HTR-8/SVneo (cell line): Measurements from ENCODE around the gene PPM1K.

Source experiments
- DNase-seq: peaks from one replicate; pipeline ENCODE4 v3.0.0; 2011; ENCODE audit warnings: low spot score, mixed read lengths; ENCODE audit not compliant: insufficient read length
- FAIRE-seq: peaks from 2 replicates; lab custom pipeline; 2011; peaks lifted over from hg19 to GRCh38; lab: Jason Lieb, UNC

PPM1K gene

DNA sequence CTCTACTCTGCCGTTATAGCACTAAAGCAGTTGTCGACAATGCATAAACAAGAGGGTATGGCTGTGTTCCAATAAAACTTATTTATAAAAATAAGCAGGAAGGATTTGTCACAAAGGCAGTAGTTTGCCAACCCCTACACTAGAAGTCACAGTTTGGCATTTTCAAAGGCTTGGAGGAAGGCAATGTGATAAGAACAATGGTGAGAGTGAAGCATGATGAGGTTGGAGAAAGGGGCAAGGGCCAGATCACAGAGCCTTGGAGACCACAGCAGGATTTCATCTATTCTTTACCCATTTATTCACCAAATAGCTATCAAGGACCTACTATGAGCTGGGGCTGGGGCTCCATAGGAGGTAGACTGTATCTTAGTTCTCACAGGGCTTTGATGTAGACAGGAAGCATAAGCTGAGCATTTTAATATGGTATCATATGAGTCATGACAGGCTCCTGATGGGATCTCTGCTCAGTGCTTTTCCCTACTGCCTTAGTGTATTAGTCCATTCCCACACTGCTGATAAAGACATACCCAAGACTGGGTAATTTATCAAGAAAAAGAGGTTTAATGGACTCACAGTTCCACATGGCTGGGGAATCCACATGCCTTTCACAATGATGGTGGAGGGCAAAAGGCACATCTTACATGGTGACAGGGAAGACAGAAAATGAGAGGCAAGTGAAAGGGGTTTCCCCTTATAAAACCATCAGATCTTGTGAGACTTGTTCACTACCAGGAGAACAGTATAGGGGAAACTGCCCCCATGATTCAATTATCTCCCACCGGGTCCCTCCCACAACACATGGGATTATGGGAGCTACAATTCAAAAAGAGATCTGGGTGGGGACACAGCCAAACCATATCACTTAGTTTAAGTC, 58.9 kb downstream of the PPM1K start:
- no peak for DNase-seq
- no peak for FAIRE-seq

DNA sequence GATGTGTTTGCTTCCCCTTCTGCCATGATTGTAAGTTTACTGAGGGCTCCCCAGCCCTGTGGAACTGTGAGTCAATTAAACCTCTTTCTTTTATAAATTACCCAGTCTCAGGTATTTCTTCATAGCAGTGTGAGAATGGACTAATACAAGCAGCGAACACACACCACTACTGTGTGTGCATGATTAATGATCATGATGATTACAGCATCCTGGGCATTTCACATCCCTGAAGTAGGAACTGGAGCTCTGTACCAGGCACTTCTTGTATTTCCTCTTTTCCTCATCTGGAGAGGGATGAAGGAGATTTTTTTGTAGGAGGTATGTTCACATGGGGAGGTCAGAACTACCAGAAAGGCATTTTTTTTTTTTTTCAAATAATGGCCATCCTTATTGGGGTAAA, 60.8 kb downstream of the PPM1K start:
- FAIRE-seq (no peak), DNase-seq (no peak)

DNA sequence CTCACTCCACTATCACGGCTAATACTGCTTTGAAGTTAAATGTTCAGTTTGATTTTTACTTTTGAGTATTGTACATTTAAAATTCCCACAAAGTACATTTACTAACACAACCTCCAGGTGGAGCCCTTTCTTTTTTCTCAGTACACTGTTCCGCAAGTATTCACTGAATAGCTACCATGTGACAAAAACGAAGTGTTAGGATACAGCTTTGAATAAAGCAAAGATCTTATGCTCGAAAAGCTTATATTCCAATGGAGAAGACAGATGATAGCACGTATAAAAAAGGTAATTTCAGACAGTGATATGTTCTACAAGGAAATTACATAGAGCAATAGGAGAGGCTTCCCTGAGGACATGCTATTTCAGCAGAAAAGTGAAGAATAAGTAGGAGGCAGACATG, 65.3 kb downstream of the PPM1K start:
- FAIRE-seq (no peak), DNase-seq (peak; percentile 34)

DNA sequence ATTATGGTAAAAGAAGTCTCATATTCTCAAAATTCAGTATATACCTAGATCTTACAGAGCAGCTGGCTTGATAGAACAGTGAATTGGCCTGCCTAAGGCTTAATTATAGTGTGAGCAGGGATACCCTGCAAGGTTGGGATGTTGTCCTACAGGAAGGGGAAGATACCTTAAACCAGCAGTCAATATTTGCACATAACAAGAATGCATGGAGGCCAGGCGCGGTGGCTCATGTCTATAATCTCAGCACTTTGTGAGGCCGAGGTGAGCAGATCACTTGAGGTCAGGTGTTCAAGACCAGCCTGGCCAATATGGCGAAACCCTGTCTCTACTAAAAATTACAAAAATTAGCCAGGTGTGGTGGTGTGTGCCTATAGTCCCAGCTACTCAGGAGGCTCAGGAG, 67.2 kb downstream of the PPM1K start:
- no peak for DNase-seq
- no peak for FAIRE-seq

DNA sequence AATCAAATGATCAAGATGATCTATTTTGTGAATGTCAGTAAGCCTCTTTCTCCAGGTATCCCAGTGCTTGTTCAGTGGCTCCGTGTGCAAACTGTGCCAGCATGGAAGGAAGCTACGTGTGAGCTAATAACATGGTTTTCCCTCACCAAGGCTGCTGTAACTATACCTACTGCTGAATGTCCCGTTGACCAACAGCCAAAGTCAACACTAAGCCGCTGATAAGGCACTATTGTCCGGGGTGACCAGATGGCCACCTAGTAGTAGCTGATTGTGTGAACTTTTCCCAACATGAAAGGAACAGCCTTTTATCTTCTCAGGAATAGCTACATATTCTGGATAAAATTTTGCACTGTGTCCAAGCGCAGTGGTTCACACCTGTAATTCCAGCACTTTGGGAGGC, 68.0 kb downstream of the PPM1K start:
- no peak for DNase-seq
- FAIRE-seq: no peak

DNA sequence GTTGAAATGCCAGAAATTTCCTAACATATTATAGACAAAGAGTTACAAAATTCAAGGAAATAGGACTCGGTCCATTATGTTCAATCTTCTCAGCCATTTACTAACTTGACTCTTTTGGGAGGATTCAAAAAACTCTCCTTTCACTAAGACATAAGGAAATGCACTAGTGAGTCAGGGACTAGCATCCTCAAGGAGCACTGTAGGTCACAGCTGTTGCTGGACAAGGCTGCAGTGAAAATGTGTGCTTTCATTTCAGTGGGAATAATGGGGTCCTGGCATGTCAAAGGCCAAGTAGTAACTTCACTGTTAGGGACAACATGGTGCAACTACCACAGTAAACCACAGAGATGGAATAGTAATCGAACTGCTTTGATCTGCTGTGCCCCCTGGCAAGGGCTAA, 69.0 kb downstream of the PPM1K start:
- FAIRE-seq: no peak
- no peak for DNase-seq

DNA sequence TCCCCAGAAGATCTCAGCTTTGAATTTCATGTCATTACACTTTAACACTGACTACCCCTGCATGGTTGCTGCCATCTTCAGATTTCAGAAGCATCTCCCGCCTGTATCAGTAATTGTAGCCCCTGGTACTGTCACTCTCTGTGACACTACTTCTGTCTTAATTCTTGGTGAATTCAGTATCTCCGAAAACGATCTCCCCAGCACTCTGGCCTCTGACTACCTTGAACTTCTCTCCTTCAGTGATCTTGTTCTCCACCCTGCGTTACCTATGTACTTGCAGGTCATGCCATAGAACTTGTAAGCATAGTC, 72.2 kb downstream of the PPM1K start:
- no peak for FAIRE-seq
- no peak for DNase-seq

DNA sequence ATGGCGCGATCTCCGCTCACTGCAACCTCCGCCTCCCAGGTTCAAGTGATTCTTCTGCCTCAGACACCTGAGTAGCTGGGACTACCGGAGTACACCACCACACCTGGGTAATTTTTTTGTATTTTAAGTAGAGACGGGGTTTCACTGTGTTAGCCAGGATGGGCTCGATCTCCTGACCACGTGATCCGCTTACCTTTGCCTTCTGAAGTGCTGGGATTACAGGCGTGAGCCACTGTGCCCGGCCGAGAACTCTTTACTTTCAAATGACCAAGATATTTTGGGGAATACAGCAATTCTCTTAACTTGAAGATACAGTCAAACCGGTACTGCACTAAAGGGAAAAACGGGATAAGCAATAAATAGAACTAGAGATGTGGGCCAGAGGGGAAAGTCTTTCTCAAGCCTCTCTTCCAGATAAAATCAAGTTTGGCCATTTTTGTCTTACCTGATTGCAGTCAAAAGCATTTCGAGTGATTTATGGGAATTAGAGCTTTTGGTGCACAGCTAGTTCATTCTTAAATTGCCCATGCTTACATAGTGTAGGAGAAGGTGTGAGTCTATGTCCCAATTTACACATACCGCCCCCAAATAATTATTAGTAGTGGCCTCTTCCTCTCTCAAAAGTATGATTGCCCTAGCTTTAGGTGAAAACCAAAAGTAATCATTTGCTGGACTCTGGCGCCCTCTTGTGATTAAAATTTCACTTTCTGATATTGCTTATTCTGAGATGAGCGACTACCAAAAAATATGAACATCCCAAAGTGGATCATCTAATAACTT, 72.7 kb downstream of the PPM1K start:
- FAIRE-seq (no peak), DNase-seq (peak; percentile 41)

DNA sequence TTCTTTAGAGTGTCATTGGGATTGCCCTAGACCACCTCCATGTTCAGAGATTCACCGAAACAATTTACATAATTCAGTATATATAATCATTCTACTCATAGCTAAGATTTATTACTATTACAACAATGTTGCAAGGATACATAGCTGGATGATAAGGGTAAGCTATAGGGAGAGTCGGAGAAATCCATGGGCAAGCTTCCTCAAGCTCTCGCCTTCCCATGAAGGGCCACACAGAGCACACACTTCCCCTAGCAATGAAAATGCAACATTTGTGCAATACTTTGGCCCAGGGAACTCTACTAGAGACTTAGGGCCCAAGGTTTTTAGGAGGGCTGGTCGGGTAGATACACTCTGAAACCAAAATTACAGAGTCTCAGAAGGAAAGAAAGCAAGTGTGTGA, 76.2 kb downstream of the PPM1K start:
- FAIRE-seq (no peak), DNase-seq (no peak)
